PC-9 (cell line): ENCODE measurements around the gene PLIN4. TPM values are rescaled to one million over a fixed set of nuclear protein-coding genes. Genes with fewer than 3 reads are reported as not detected.
A peak's percentile ranks its signal among the peaks of the same experiment; 100 is the strongest.

Source experiments
- BruUV-seq: library from RNA; stranded (reverse); fragments of 400-500 nt; replicated peaks from 2 replicates; lab custom pipeline; 2021; lab: Mats Ljungman, UMichigan
- CTCF ChIA-PET: fragments of 300-600 bp; sonication (Branson Sonifier 250); formaldehyde crosslinking; loops from one replicate; lab custom pipeline; 2022; ENCODE audit warnings: antibody characterized with exemption; lab: Charles Lee
- POLR2A ChIA-PET: fragments of 300-600 bp; sonication (Branson Sonifier 250); formaldehyde crosslinking; loops from one replicate; lab custom pipeline; 2022; ENCODE audit warnings: antibody characterized with exemption; ENCODE audit not compliant: unreplicated experiment; lab: Charles Lee
- DNase-seq, 2 experiments: peaks; one replicate each; pipeline versions ENCODE4 v3.0.0 to v3.0.0-alpha.2; 2015 to 2022; ENCODE audit warnings: mixed read lengths in 1 of 2
- H2AFZ ChIP-seq: fragments of 200-600 bp; sonication (generic); 2 replicates; pipeline ENCODE4 v1.8.1; 2017; ENCODE audit warnings: antibody characterized with exemption
- H3F3A ChIP-seq: fragments of 200-600 bp; sonication (generic); 2 replicates; pipeline ENCODE4 v1.8.1; 2017; ENCODE audit warnings: antibody characterized with exemption, mild to moderate bottlenecking, low read depth; ENCODE audit not compliant: insufficient read depth
- H3K27ac ChIP-seq: fragments of 200-600 bp; sonication (generic); 2 replicates; pipeline ENCODE4 v1.6.1; 2016; ENCODE audit warnings: mixed run types
- H3K27me3 ChIP-seq: fragments of 200-600 bp; sonication (generic); 2 replicates; pipeline ENCODE4 v1.6.1; 2016; ENCODE audit warnings: low read depth, mixed run types; ENCODE audit not compliant: insufficient read depth
- H3K36me3 ChIP-seq: fragments of 200-600 bp; sonication (generic); 2 replicates; pipeline ENCODE4 v1.6.1; 2016; ENCODE audit warnings: low read depth, mixed run types
- H3K4me1 ChIP-seq: fragments of 200-600 bp; sonication (generic); replicated peaks from 2 replicates; pipeline ENCODE4 v1.6.1; 2016; ENCODE audit warnings: mixed run types; ENCODE audit not compliant: insufficient read depth
- H3K4me2 ChIP-seq: fragments of 200-600 bp; sonication (generic); 2 replicates; pipeline ENCODE4 v1.6.1; 2017; ENCODE audit warnings: mixed run types
- H3K4me3 ChIP-seq: fragments of 200-600 bp; sonication (generic); 2 replicates; pipeline ENCODE4 v1.6.1; 2016; ENCODE audit warnings: mixed run types
- H3K79me2 ChIP-seq: fragments of 200-600 bp; sonication (generic); 2 replicates; pipeline ENCODE4 v1.6.1; 2017; ENCODE audit warnings: low read depth, mixed run types
- H3K9me2 ChIP-seq: fragments of 200-600 bp; sonication (generic); 2 replicates; pipeline ENCODE4 v1.8.1; 2017; ENCODE audit warnings: mild to moderate bottlenecking; ENCODE audit not compliant: insufficient read depth
- H3K9me3 ChIP-seq: fragments of 200-600 bp; sonication (generic); 2 replicates; pipeline ENCODE4 v1.8.1; 2016; ENCODE audit warnings: low read depth; ENCODE audit not compliant: insufficient read depth
- H4K20me1 ChIP-seq: fragments of 200-600 bp; sonication (generic); 2 replicates; pipeline ENCODE4 v1.8.1; 2017; ENCODE audit not compliant: insufficient read depth
- CTCF ChIP-seq: fragments of 200-600 bp; sonication (generic); conservative IDR thresholded peaks from 2 replicates; pipeline ENCODE4 v1.6.1; 2017; ENCODE audit warnings: mixed run types, antibody characterized with exemption, mild to moderate bottlenecking, moderate library complexity
- EZH2 ChIP-seq: fragments of 200-600 bp; sonication (generic); IDR thresholded peaks from 2 replicates; pipeline ENCODE4 v1.8.0; 2017; ENCODE audit warnings: antibody characterized with exemption, low read depth
- intact Hi-C: fragments of 100-400 bp; cut with micrococcal nuclease; formaldehyde crosslinking; loops from one replicate; pipeline ENCODE4 v1.10.0; 2022; ENCODE audit not compliant: unreplicated experiment
- total RNA-seq: library from RNA; stranded (reverse); gene quantifications from 2 replicates; pipeline ENCODE4 v1.2.3, GENCODE V29; 2021

The PLIN4 gene
- total RNA-seq, 1 experiment from 2014 or later: 1.6 TPM

GRCh38 chr19:4534836-4535658 lies 16.8 kb upstream of the PLIN4 start, which contains the start of gene PLIN5:
TSS of gene PLIN5 (minus strand) at chr19:4535224. CDS start at chr19:4534074, 1,150 bp downstream.
- Histone ChIP-seq H2AFZ (no peak within 1 kb of the TSS), H3K27me3 (no peaks in the 10 kb centered on the region), H3K4me2 (peak within 1 kb of the TSS; percentile 73), H3K36me3 (no peaks in the 10 kb centered on the region), H3K79me2 (no peaks in the 10 kb centered on the region), H3F3A (peaks cover 8% of the 10 kb centered on the region; the same call in 1 of the 2 replicates), H3K4me1 (peaks cover 16% of the 10 kb centered on the region), H3K27ac (no peak within 1 kb of the TSS), H3K9me3 (no peaks in the 10 kb centered on the region), H3K4me3 (peak within 1 kb of the TSS; percentile 50; the same call in 1 of the 2 replicates), H4K20me1 (no peaks in the 10 kb centered on the region), H3K9me2 (no peaks in the 10 kb centered on the region)
- BruUV-seq: no TSS peak
- no peak for TF ChIP-seq EZH2
- no peak for TF ChIP-seq CTCF
- peak; percentile 55 to 83 for DNase-seq
- intact Hi-C loops: no loop called here
- ChIA-PET POLR2A (interaction anchor here (0.5 to 0.7 kb wide), 10 partner anchors 13 to 528 kb away, joined by 3 to 14 read pairs (median 6); partner anchors contain the start of gene EBI3), CTCF (interaction anchor here (0.6 to 1.5 kb wide), 4 partner anchors 10 to 268 kb away, joined by 3 to 12 read pairs (median 4); no protein-coding TSS in a partner anchor)

- Histone ChIP-seq H3K4me2 (no peak overlapping the region), H3K9me3 (no peaks in the 10 kb centered on the region), H3K27me3 (no peaks in the 10 kb centered on the region), H3F3A (peaks cover 5% of the 10 kb centered on the region; the same call in 1 of the 2 replicates), H4K20me1 (no peaks in the 10 kb centered on the region), H3K9me2 (no peaks in the 10 kb centered on the region), H3K27ac (no peak overlapping the region), H2AFZ (no peak overlapping the region), H3K79me2 (no peaks in the 10 kb centered on the region), H3K4me1 (peaks cover 16% of the 10 kb centered on the region), H3K4me3 (no peak overlapping the region), H3K36me3 (no peaks in the 10 kb centered on the region)
- ChIA-PET POLR2A (no interaction called here), CTCF (interaction anchor here (1.5 kb wide), 1 partner anchor 9 kb away, joined by 5 read pairs; no protein-coding TSS in a partner anchor)
- TF ChIP-seq EZH2 (no peak), CTCF (no peak)
- no peak for DNase-seq
- no TSS peak for BruUV-seq
- intact Hi-C loops: no loop called here
Observed at GRCh38 chr19:4533835-4534424, 15.6 kb upstream of the PLIN4 start.

- Histone ChIP-seq H3K27ac (no peak overlapping the region), H3K9me2 (no peaks in the 10 kb centered on the region), H3K4me1 (peaks cover 16% of the 10 kb centered on the region), H3K4me3 (no peak overlapping the region), H3K9me3 (no peaks in the 10 kb centered on the region), H3K79me2 (no peaks in the 10 kb centered on the region), H3K36me3 (no peaks in the 10 kb centered on the region), H3F3A (peaks cover 5% of the 10 kb centered on the region; the same call in 1 of the 2 replicates), H3K27me3 (no peaks in the 10 kb centered on the region), H2AFZ (no peak overlapping the region), H4K20me1 (no peaks in the 10 kb centered on the region), H3K4me2 (no peak overlapping the region)
- no peak for TF ChIP-seq CTCF
- no peak for TF ChIP-seq EZH2
- DNase-seq: no peak
- no TSS peak for BruUV-seq
- ChIA-PET POLR2A (no interaction called here), CTCF (no interaction called here)
- intact Hi-C loops: no loop called here
Observed at GRCh38 chr19:4533334-4533733, 15.0 kb upstream of the PLIN4 start.
